HG02623 (cell line): ENCODE measurements around the gene STRA8.

Experiments used
- ATAC-seq: cut with Tn5 transposase; IDR thresholded peaks from one replicate; pipeline ENCODE4 v1.9.1; 2021; ENCODE audit warnings: moderate library complexity; ENCODE audit not compliant: unreplicated experiment

STRA8 gene

GRCh38 chr7:135233570-135233969 lies at the start of gene STRA8:
STRA8 (plus strand) TSS chr7:135233838; CDS start chr7:135240525, 6,687 bp downstream.
- ATAC-seq, result no peak

- no peak for ATAC-seq
Observed at GRCh38 chr7:135184254-135184841, 49.3 kb upstream of the STRA8 start.

DNA sequence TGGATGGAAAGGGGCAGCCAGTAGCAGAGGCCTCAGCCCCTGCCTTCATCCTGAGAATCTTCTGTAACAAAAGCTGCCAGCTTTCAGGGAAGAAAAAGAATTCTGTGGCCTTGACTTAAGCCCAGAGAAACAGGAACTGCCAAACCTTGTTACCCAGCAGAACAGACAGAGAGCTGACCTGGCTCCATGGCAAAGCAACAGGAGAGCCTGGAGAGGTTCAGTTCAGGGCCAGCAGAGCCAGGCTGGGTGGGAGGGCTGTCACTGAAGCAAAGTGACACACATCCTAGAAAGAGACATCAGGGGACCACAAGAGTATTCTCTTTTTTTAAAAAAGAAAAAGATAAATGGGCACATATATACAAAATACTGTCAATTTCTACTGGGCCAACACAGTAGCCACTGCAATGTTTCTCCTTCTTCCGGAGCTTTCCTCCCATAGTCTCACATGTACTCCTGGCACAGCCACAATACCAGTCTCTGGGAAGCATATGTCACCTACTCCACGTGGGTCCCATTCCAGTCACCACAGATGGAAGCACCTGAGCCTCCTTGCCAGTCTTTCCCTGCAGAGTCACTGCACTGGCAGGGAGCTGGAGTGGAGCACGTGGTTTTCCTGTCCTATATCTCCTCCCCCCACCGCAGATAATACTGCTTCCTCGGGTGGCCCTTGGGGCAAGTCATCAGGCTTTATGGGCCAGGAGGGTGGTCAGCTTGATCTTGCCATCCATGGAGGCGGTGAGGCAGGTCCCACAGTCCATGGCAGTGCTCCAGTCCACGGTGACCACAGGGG lies 48.0 kb upstream of the STRA8 start:
- no peak for ATAC-seq

GRCh38 chr7:135186261-135186540 lies 47.4 kb upstream of the STRA8 start:
- no peak for ATAC-seq

DNA sequence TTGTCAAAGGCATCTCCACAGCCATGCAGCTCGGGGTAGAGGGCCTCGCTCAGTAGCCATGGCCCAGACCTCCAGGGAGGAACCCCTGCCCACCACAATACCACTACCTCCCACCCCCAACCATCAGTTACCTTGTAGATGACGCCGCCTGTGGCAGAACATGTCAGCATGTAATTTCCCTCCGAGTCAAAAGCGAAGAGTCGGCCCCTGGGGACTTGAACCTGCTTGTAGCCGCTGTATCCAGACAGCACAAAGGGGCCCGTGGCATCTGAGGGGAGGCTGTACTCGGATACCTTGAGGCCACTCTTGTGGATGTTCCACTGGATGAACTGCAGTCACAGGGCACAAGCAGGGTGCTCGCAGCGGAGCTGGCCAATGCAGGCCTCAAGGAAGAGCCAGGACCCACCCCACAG lies 46.8 kb upstream of the STRA8 start:
- ATAC-seq, result peak; percentile 46

- ATAC-seq, result peak; percentile 49
Observed at GRCh38 chr7:135188298-135188984, 45.2 kb upstream of the STRA8 start.

DNA sequence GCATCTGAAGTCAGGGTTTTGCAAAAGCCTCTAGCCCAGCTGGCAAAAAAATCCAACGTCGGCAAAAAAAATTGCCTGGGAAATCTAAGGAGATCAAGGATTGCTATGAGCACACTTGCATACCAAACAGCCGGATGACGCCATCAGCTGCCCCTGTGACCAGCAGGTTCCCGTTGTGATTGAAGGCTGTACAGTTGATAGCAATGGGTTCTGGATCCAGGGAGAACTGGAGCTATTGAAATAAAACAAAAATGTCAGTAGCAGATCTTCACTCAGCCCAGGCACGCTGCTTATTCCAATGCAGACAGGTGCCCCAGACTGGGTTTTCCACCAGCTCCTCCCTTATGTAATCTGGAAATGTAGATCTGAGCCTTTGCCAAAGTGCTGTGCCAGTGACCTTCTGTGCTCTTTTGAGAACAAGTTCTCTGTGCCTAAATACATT lies 44.4 kb upstream of the STRA8 start:
- no peak for ATAC-seq

DNA sequence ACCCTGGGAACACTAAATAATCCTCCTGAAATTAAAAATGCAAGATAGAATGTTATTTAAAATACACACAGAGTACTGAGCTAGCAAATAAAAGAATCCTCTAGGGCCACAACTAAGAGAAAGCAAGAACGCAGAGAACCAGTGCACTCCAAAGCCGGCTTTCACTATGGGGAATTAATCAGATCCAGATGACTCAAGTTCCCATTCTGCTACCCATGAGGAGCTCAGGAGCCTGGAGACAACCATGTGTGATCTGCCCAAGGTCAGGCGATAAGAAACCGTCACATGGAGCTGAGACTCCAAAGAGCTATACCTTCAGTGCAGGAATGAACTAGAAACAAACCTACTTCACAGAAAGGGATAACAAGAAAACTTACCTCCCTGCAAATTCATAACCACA lies 43.7 kb upstream of the STRA8 start:
- ATAC-seq, result no peak

DNA sequence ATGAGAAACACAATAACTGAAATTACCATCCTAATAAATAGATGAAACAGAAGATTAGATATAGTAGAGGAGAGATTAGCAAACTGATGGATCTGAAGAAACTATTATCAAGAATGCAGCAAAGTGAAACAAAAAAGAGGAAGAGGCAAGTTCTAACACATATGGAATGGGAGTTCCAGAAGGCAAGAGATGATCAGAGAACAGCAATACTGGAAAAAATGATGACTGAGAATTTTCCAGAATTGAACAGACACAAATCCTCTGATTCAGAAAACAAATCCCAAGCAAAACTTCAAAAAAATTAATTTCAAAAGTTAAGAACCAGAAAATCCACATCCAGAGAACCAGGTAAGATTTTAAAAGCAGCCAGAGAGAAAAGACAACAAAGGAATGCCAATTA lies 42.9 kb upstream of the STRA8 start:
- no peak for ATAC-seq

GRCh38 chr7:135192914-135193536 lies 40.6 kb upstream of the STRA8 start:
- ATAC-seq, result no peak

DNA sequence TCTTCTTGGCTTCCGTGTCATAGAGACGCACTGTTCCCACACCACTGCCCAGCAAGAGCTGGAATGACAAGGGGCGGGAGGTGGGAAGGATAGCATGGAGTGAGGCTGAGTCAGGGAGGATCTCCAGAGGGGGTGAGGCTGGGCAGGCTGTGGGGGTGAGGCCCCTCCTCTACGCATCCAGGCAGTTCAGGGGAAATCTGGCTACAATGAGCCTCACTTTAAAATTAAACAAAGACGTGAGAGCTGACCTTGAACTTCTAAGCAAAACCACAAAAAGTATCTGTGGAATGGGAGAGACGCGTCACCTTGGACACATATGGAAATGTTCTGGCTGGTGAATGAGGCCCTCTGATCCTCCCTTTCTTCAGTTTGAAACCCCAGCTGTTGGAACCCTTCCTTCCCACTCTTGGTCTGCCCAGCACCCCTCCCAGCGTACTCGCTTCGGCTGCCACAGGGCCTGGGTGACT lies 40.0 kb upstream of the STRA8 start:
- ATAC-seq, result no peak

- no peak for ATAC-seq
Observed at GRCh38 chr7:135194494-135195095, 39.0 kb upstream of the STRA8 start.

- no peak for ATAC-seq
Observed at GRCh38 chr7:135195156-135195555, 38.5 kb upstream of the STRA8 start.

GRCh38 chr7:135195968-135196629 lies 37.5 kb upstream of the STRA8 start:
- ATAC-seq, result no peak

GRCh38 chr7:135197343-135197742 lies 36.3 kb upstream of the STRA8 start:
- no peak for ATAC-seq

DNA sequence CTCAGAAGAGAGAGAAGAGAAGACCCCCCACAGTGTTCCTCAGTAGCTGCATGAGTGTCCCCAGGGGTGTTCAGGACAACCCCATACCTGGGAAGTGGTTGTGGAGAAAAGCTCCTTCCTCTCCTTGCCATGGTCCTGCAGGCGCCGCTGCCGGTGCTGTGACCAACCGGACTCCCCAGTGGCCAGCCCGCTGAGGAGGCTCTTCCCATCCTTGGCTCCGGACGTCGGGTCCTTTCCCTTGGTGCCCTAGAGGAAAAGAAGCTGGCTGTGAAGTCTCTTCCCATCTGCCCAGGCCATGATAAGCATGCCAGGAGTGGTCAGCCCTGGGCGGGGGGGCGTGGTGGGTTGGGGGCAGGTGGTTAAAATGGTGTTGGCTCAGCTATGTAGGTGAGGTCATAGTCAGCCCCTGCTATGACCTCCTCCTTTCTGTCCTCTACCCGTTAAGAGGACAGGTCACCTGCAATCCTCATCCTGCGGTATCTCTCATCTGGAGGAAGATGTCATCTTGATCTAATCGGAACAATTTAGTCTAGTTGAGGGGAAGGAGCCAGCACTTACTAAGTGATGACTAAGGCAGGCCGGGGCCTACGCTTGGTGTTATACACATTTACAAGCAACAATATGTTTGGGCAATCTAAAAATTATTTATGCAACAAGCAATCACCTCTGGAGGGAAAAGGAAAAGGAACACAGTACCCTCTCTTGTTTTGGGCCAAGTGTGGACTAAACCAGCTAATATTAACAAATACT lies 35.6 kb upstream of the STRA8 start:
- ATAC-seq, result no peak

GRCh38 chr7:135199439-135199838 lies 34.2 kb upstream of the STRA8 start:
- ATAC-seq, result no peak

GRCh38 chr7:135200821-135201331 lies 32.8 kb upstream of the STRA8 start:
- no peak for ATAC-seq

- no peak for ATAC-seq
Observed at GRCh38 chr7:135201350-135201749, 32.3 kb upstream of the STRA8 start.

DNA sequence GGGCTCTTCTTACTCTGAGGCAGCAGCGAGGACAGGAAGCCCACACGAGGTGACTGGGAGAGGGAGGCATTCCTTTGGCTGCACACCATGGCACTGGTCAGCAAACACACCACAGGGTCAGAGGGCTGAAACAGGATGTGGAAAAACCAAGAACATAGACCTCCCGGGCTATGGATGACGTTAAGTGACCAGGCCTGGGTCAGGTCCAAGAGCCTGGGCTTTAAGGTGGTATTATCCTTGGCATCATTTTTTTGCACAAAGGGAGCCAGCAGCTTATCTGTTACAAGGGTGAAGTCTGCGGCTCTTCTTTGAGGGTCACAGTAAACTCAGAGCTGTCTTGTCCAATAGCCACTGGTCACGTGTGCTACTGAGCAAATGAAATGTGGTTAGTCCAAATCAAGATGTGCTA lies 29.3 kb upstream of the STRA8 start:
- no peak for ATAC-seq
